ENCODE results near the gene LSM11. TPM values are rescaled to one million over a fixed set of nuclear protein-coding genes. Genes with fewer than 3 reads are reported as not detected.
A peak's percentile ranks its signal among the peaks of the same experiment; 100 is the strongest.
"Not testable (repeated sequence)": the region's sequence is repeated elsewhere in the genome, so short reads cannot be mapped to it uniquely, and the experiment has no call there.

The LSM11 gene
- total RNA-seq: 10 to 100 TPM in 1 of 4 donors, 1 to 10 TPM in 3; 2.8 to 14.3 (median 8.7) TPM

DNA sequence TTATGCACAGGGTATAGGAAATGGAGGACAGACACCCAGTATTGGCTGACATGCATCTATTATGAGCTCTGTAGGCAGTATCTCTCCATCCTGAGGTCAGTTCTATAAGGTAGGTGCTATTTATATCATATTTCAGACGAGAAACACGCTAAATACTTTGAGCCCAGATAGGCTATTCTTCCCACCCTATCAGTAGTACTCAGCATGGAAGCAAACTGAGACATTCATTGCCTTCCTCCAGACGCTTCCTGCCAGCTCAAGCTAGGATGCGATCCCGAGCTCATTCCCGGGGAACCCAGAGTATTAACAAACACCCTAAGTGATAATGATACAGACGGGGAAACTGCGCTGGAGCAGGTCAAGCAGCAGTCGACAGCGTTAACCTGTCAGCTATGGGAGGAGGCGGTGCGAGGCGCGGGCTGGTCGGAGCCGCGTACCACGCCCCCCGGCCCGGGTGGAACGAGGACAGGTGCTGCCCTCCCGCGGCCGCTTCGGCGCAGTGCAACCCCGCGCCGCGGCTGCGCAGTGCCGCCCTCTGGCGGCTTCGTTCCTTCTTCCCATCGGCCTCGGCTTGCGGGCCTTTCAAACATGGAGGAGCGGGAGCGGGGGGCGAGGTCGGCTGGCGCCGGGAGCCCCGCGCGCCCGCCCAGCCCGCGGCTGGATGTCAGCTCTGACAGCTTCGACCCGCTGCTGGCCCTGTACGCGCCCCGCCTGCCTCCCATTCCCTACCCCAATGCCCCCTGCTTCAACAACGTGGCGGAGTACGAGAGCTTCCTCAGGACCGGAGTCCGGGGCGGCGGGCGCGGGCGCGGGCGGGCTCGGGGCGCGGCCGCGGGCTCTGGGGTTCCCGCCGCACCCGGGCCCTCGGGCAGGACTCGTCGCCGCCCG, at the start of gene LSM11:
TSS of gene LSM11 (plus strand) at position 550 of the 888 bp plus-strand sequence. CDS start at position 589, 39 bp downstream.
- Histone ChIP-seq H3K27ac (peak within 1 kb of the TSS; percentile 84 to 87), H3K27me3 (no peaks in the 10 kb centered on the region), H3K9me3 (no peaks in the 10 kb centered on the region), H3K4me1 (peaks cover 0 to 10% of the 10 kb centered on the region in 2 donors), H3K36me3 (no peaks in the 10 kb centered on the region), H3K4me3 (peak within 1 kb of the TSS; percentile 49 to 93)
- intact Hi-C loops (cut with DNase I; ENCODE audit: low total_unique reads): no loop called here
- DNase-seq: peak; percentile 84 to 93
- TF ChIP-seq, protein P1, sequence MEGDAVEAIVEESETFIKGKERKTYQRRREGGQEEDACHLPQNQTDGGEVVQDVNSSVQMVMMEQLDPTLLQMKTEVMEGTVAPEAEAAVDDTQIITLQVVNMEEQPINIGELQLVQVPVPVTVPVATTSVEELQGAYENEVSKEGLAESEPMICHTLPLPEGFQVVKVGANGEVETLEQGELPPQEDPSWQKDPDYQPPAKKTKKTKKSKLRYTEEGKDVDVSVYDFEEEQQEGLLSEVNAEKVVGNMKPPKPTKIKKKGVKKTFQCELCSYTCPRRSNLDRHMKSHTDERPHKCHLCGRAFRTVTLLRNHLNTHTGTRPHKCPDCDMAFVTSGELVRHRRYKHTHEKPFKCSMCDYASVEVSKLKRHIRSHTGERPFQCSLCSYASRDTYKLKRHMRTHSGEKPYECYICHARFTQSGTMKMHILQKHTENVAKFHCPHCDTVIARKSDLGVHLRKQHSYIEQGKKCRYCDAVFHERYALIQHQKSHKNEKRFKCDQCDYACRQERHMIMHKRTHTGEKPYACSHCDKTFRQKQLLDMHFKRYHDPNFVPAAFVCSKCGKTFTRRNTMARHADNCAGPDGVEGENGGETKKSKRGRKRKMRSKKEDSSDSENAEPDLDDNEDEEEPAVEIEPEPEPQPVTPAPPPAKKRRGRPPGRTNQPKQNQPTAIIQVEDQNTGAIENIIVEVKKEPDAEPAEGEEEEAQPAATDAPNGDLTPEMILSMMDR (IDR thresholded peaks at IDR 0.05): peak; percentile 95 to 100 (median 100)
- TF ChIP-seq POLR2A (IDR thresholded peaks at IDR 0.05): peak; percentile 58 to 65

DNA sequence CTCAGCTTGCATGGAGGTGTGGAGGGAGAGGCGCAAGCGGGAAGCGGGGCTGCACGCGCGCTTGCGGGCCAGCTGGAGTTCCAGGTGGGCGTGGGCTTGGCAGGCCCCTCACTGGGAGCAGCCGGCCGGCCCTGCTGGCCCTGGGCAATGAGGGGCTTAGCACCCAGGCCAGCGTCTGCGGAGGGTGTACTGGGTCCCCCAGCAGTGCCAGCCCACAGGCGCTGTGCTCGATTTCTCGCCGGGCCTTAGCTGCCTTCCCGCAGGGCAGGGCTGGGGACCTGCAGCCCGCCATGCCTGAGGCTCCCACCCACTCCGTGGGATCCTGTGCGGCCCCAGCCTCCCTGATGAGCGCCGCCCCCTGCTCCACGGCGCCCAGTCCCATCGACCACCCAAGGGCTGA, 49.7 kb upstream of the LSM11 start:
- H3K27ac ChIP-seq; H3K4me3 ChIP-seq; H3K4me1 ChIP-seq; H3K27me3 ChIP-seq; H3K9me3 ChIP-seq; intact Hi-C loops (cut with DNase I; ENCODE audit: low total_unique reads); DNase-seq; H3K36me3 ChIP-seq: not testable (repeated sequence)

DNA sequence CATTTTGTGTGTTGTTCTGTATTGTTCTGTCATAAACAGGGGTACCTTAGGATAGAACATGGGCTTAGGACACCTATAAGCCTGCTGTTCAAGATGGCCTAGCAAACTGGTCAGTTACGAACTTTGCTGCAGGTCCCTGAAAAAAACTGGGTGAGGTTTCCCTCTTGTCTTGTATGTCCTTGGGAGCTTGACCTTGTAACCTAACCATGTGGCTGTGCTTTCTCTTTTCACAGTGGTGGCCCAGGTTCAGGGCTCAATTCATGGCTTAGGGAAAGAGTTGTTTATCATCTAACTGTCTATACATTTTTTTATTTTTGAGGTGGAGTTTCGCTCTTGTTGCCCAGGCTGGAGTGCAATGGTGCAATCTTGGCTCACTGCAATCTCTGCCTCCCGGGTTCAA, 47.4 kb upstream of the LSM11 start:
- intact Hi-C loops (cut with DNase I; ENCODE audit: low total_unique reads); H3K27me3 ChIP-seq; H3K36me3 ChIP-seq; H3K9me3 ChIP-seq; DNase-seq; H3K4me3 ChIP-seq; H3K4me1 ChIP-seq; H3K27ac ChIP-seq: not testable (repeated sequence)

DNA sequence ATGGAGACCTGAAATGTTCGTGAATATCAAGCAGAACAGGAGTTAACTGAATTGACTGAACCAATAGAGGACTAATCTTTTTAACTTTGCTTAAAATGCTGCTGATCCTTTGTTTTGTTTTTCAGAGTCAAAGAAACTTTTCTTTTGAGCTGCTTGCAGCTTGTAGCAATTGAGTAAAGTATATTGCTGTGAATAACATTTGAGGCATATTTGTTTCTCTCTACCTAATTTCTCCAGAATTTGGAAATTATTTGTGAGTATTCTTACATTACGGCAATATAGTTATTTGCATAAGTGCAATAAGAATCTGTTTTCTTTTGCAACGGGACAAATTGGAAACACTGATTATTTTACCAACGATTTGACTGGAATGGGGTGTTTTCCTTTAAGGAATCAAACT, 44.8 kb upstream of the LSM11 start:
- H3K9me3 ChIP-seq; DNase-seq; H3K4me1 ChIP-seq; H3K36me3 ChIP-seq; H3K27me3 ChIP-seq; H3K4me3 ChIP-seq; intact Hi-C loops (cut with DNase I; ENCODE audit: low total_unique reads); H3K27ac ChIP-seq: not testable (repeated sequence)

DNA sequence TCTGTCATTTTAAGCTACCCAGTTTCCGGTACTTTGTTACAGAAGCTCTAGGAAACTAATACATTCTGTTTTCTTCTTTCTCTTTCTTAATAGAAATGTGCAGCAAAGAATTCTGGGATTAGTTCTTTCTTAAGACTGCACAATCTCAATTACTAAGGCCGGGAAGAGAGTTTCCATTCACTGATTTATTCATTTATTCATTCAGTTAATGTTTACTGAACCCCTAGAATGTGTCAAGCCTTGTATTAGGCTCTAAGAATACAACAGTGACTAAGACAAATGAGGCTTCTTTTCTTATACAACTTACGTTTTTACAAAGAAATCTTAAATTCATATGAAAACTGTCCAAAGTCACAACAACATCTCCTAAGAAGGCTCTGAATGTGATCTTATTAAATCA, 39.8 kb upstream of the LSM11 start:
- intact Hi-C loops (cut with DNase I; ENCODE audit: low total_unique reads): no loop called here

DNA sequence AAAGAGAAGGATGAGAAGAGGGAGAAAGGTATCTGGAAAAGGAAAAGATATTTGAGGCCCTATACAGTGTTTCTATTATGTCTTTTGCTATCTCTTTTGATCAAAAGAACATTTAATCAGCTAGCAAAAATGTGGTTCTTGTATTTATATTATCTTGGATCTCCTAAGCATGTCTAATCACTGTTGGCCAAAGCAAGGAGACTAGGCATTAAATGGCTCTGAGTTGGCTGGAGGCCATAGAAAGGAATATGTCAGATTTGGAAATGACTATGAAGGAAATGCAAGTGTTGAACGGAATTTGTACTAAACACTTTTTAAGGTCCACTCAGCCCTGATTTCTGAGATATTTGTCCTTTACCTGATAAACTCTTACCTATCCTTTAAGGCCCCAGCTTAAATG, 34.6 kb upstream of the LSM11 start:
- Histone ChIP-seq H3K4me3 (no peak overlapping the region), H3K36me3 (no peaks in the 10 kb centered on the region), H3K4me1 (no peaks in the 10 kb centered on the region), H3K27ac (no peak overlapping the region), H3K27me3 (no peaks in the 10 kb centered on the region), H3K9me3 (no peaks in the 10 kb centered on the region)
- intact Hi-C loops (cut with DNase I; ENCODE audit: low total_unique reads): no loop called here
- TF ChIP-seq, protein P1 (IDR thresholded peaks at IDR 0.05): no peak
- no peak for TF ChIP-seq POLR2A (IDR thresholded peaks at IDR 0.05)
- no peak for DNase-seq

More for the DNA sequence above, 39.8 kb upstream of the LSM11 start:
- H3K9me3 ChIP-seq: no peaks in the 10 kb centered on the region
- TF ChIP-seq POLR2A (IDR thresholded peaks at IDR 0.05): no peak
- TF ChIP-seq, protein P1 (IDR thresholded peaks at IDR 0.05): no peak
- DNase-seq: no peak
- H3K27ac ChIP-seq: no peak overlapping the region
- H3K27me3 ChIP-seq: no peaks in the 10 kb centered on the region
- no peaks in the 10 kb centered on the region for H3K36me3 ChIP-seq
- no peak overlapping the region for H3K4me3 ChIP-seq
- no peaks in the 10 kb centered on the region for H3K4me1 ChIP-seq
